Breast epithelium (tissue), 3 donors: ENCODE data around the gene CHURC1.

Source experiments
- POLR2AphosphoS5 ChIP-seq, 3 donors: sonication (generic); formaldehyde crosslinking; IDR thresholded peaks; one replicate each; pipeline ENCODE4 v1.6.1; 2017; ENCODE audit warnings: antibody characterized with exemption in 3 of 3
- TF ChIP-seq, protein P1 (sequence below), 3 donors: fragments of 450-650 bp; IDR thresholded peaks; one replicate each; pipeline ENCODE4 v1.5.1; 2016 to 2017; ENCODE audit warnings: antibody characterized with exemption in 3 of 3, mild to moderate bottlenecking in 3 of 3, moderate library complexity in 3 of 3

GRCh38 chr14:64965356-64966000, 51.2 kb downstream of the CHURC1 start:
- no peak for TF ChIP-seq POLR2AphosphoS5 (IDR thresholded peaks at IDR 0.05)
- TF ChIP-seq, protein P1, sequence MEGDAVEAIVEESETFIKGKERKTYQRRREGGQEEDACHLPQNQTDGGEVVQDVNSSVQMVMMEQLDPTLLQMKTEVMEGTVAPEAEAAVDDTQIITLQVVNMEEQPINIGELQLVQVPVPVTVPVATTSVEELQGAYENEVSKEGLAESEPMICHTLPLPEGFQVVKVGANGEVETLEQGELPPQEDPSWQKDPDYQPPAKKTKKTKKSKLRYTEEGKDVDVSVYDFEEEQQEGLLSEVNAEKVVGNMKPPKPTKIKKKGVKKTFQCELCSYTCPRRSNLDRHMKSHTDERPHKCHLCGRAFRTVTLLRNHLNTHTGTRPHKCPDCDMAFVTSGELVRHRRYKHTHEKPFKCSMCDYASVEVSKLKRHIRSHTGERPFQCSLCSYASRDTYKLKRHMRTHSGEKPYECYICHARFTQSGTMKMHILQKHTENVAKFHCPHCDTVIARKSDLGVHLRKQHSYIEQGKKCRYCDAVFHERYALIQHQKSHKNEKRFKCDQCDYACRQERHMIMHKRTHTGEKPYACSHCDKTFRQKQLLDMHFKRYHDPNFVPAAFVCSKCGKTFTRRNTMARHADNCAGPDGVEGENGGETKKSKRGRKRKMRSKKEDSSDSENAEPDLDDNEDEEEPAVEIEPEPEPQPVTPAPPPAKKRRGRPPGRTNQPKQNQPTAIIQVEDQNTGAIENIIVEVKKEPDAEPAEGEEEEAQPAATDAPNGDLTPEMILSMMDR (IDR thresholded peaks at IDR 0.05), result no peak
